ENCODE measurements around the gene NADK2. TPM values are rescaled to one million over a fixed set of nuclear protein-coding genes. Genes with fewer than 3 reads are reported as not detected.

Gene NADK2
- total and polyA plus RNA-seq, 9 of the 15 experiments (the other 6 are each of a cell fraction or from before 2014, with no cell fraction given): 10.6 to 41.0 (median 24.0) TPM

DNA sequence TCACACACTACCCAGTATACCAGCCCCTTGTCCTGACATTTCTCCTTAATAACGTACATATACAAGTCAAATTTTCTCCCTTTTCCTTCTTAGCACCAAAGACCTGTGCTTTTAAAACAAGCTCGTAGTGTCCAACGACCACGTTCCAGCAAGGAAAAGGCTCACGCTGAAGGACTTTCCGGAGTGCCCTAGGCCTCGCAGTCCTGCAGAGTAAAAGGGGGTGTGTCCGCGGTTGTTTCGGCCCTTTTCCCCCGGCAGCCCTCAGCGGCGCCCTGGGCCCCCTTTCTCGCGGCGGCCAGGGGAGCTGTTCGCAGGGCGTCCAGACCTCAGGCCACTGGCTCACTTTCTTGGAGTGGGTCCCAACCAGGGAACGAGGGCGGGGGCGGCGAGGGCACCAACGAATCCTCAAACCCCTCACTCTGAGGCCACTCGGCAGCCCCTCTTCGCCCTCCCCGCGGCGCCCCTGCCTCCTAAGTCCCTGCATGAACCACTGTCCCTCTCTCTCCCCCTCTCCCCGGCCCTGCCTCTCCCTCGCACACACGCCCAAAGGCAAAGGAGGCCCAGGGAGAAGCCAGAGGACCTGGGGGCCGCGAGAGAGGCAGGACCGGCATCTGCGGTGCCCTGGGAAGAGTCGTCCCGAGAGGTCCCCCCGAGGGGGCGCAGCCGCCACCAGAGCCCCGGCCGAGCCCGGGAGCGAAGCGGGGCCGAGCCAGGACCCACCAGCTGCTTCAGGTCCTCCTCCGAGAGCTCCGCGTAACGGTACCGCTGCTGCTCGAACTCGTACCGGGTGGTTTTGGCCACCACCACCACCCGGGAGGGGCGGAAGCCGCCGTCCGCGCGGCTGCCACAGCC lies 720 bp downstream of the NADK2 start (continued):
- peak; percentile 47; the same call in 1 of the 2 replicates for TF ChIP-seq HDAC2 (IDR thresholded peaks at IDR 0.05)
- TF ChIP-seq TOE1 (IDR thresholded peaks at IDR 0.05; ENCODE audit: borderline replicate concordance): 0 out of 2 replicates have a peak, but pooled peaks have one; percentile 40
- TF ChIP-seq TOE1 (CRISPR knock-in tag; IDR thresholded peaks at IDR 0.05; ENCODE audit: borderline replicate concordance, low read depth): no peak
- TF ChIP-seq SREBF1 (IDR thresholded peaks at IDR 0.05; ENCODE audit: borderline replicate concordance, low read depth, low read length): no peak
- peak; percentile 28; the same call in 1 of the 2 replicates for TF ChIP-seq GABPB1 (CRISPR knock-in tag; IDR thresholded peaks at IDR 0.05)
- TF ChIP-seq ZNF24 (IDR thresholded peaks at IDR 0.05): no peak
- TF ChIP-seq OTX1 (CRISPR knock-in tag; IDR thresholded peaks at IDR 0.05): no peak
- TF ChIP-seq NFE2L1 (tag; IDR thresholded peaks at IDR 0.05; ENCODE audit: borderline replicate concordance, low read depth): no peak
- TF ChIP-seq SIN3B (IDR thresholded peaks at IDR 0.05; ENCODE audit: low read depth): no peak
- no peak for TF ChIP-seq SOX6 (IDR thresholded peaks at IDR 0.05)
- peak; percentile 0 for TF ChIP-seq HNRNPLL (IDR thresholded peaks at IDR 0.05; ENCODE audit: low read depth, low read length, poor library complexity, severe bottlenecking)
- no peak for TF ChIP-seq ELF4 (CRISPR knock-in tag; IDR thresholded peaks at IDR 0.05)
- TF ChIP-seq DLX4 (CRISPR knock-in tag; IDR thresholded peaks at IDR 0.05): no peak
- no peak for TF ChIP-seq ZNF717 (CRISPR knock-in tag; IDR thresholded peaks at IDR 0.05)
- TF ChIP-seq ZBTB1 (CRISPR knock-in tag; IDR thresholded peaks at IDR 0.05; ENCODE audit: borderline replicate concordance, low read depth): no peak
- TF ChIP-seq ZNF384 (IDR thresholded peaks at IDR 0.05; ENCODE audit: low read depth, low read length): no peak
- no peak for TF ChIP-seq BRCA1 (IDR thresholded peaks at IDR 0.05)
- no peak for TF ChIP-seq BRCA1 (CRISPR knock-in tag; IDR thresholded peaks at IDR 0.05)
- TF ChIP-seq ZNF316 (IDR thresholded peaks at IDR 0.05): no peak
- no peak for TF ChIP-seq RBM15 (IDR thresholded peaks at IDR 0.05; ENCODE audit: insufficient read depth, low read length)
- TF ChIP-seq NKRF (IDR thresholded peaks at IDR 0.05; ENCODE audit: borderline replicate concordance): peak; percentile 76
- TF ChIP-seq FOXK2 (conservative IDR thresholded peaks at IDR 0.05 in 1 of 2, IDR thresholded peaks at IDR 0.05 in 1 of 2; ENCODE audit: low read depth in 2 of 2): peak; percentile 26 to 38; a peak in 2 of 4 replicates
- TF ChIP-seq ZNF224 (CRISPR knock-in tag; IDR thresholded peaks at IDR 0.05): 0 out of 2 replicates have a peak, but pooled peaks have one; percentile 50
- TF ChIP-seq ZNF146 (CRISPR knock-in tag; IDR thresholded peaks at IDR 0.05; ENCODE audit: unreplicated experiment): no peak
- TF ChIP-seq ELF1 (tag; IDR thresholded peaks at IDR 0.05): no peak; the same call in 1 of the 2 replicates
- TF ChIP-seq PREB (CRISPR knock-in tag; IDR thresholded peaks at IDR 0.05): no peak

Data from K562 (cell line).